OCI-LY1 (cell line): ENCODE data around the gene IGFBPL1.

Source experiments
- H2AFZ ChIP-seq: fragments of 200-600 bp; sonication (generic), shearing (Covaris generic); 2 replicates; pipeline ENCODE4 v1.6.0; 2014; ENCODE audit warnings: antibody characterized with exemption, mild to moderate bottlenecking, low read length
- H3F3A ChIP-seq: fragments of 200-600 bp; sonication (generic), shearing (Covaris generic); 2 replicates; pipeline ENCODE4 v1.6.0; 2014; ENCODE audit warnings: mild to moderate bottlenecking, antibody characterized with exemption, low read length, moderate library complexity; ENCODE audit not compliant: insufficient read depth
- H3K27ac ChIP-seq: fragments of 200-600 bp; sonication (generic); 2 replicates; pipeline ENCODE4 v1.5.1; 2014; ENCODE audit warnings: low read length, mixed run types, mild to moderate bottlenecking, low read depth; ENCODE audit not compliant: poor library complexity, severe bottlenecking
- H3K27me3 ChIP-seq: fragments of 200-600 bp; sonication (generic); 2 replicates; pipeline ENCODE4 v1.6.0; 2014; ENCODE audit warnings: antibody characterized with exemption, mild to moderate bottlenecking, low read length, moderate library complexity; ENCODE audit not compliant: insufficient read depth
- H3K36me3 ChIP-seq: fragments of 200-600 bp; sonication (generic); 2 replicates; pipeline ENCODE4 v1.6.1; 2014; ENCODE audit warnings: mild to moderate bottlenecking, antibody characterized with exemption, low read length, moderate library complexity, mixed read lengths; ENCODE audit not compliant: insufficient read depth
- H3K4me1 ChIP-seq: fragments of 200-600 bp; sonication (generic); 2 replicates; pipeline ENCODE4 v1.5.1; 2014; ENCODE audit warnings: mild to moderate bottlenecking, low read length, moderate library complexity; ENCODE audit not compliant: insufficient read depth, severe bottlenecking
- H3K4me2 ChIP-seq: fragments of 200-600 bp; sonication (generic), shearing (Covaris generic); 2 replicates; pipeline ENCODE4 v1.6.1; 2014; ENCODE audit warnings: low read length
- H3K4me3 ChIP-seq: fragments of 200-600 bp; sonication (generic); 2 replicates; pipeline ENCODE4 v1.5.1; 2014; ENCODE audit warnings: low read length, low read depth, mild to moderate bottlenecking, mixed read lengths; ENCODE audit not compliant: poor library complexity, severe bottlenecking
- H3K79me2 ChIP-seq: fragments of 200-600 bp; shearing (Covaris generic); 2 replicates; pipeline ENCODE4 v1.6.1; 2016; ENCODE audit warnings: mixed run types, low read length, mixed read lengths; ENCODE audit not compliant: insufficient read depth
- H3K9ac ChIP-seq: fragments of 200-600 bp; sonication (generic), shearing (Covaris generic); 2 replicates; pipeline ENCODE4 v1.6.1; 2014; ENCODE audit warnings: mild to moderate bottlenecking, low read length, mixed read lengths
- H3K9me2 ChIP-seq: fragments of 200-600 bp; sonication (generic), shearing (Covaris generic); 2 replicates; pipeline ENCODE4 v1.6.1; 2014; ENCODE audit warnings: low read depth, mild to moderate bottlenecking, low read length, mixed read lengths
- H3K9me3 ChIP-seq: fragments of 200-600 bp; shearing (Covaris generic); 2 replicates; pipeline ENCODE4 v1.6.1; 2014; ENCODE audit warnings: low read length, mixed read lengths
- H4K20me1 ChIP-seq: fragments of 200-600 bp; sonication (generic), shearing (Covaris generic); 2 replicates; pipeline ENCODE4 v1.6.0; 2016; ENCODE audit warnings: mild to moderate bottlenecking, low read length; ENCODE audit not compliant: insufficient read depth
- EZH2 ChIP-seq: fragments of 200-600 bp; sonication (generic), shearing (Covaris generic); IDR thresholded peaks from 2 replicates; pipeline ENCODE4 v1.8.0; 2017; ENCODE audit warnings: borderline replicate concordance, mixed run types, mild to moderate bottlenecking, antibody characterized with exemption, low read length, moderate library complexity, mixed read lengths
- TF ChIP-seq, protein P1 (sequence below): fragments of 200-600 bp; sonication (generic), shearing (Covaris generic); IDR thresholded peaks from 2 replicates; pipeline ENCODE4 v1.5.1; 2017; ENCODE audit warnings: mild to moderate bottlenecking, antibody characterized with exemption, low read length, moderate library complexity, mixed read lengths

Gene IGFBPL1

GRCh38 chr9:38442473-38443096 lies 18.3 kb upstream of the IGFBPL1 start:
- no peak overlapping the region for H3K4me2 ChIP-seq
- H3K79me2 ChIP-seq: no peaks in the 10 kb centered on the region
- H3K27me3 ChIP-seq: no peaks in the 10 kb centered on the region
- no peaks in the 10 kb centered on the region for H3K9me2 ChIP-seq
- no peaks in the 10 kb centered on the region for H3K36me3 ChIP-seq
- H4K20me1 ChIP-seq: no peaks in the 10 kb centered on the region
- TF ChIP-seq, protein P1, sequence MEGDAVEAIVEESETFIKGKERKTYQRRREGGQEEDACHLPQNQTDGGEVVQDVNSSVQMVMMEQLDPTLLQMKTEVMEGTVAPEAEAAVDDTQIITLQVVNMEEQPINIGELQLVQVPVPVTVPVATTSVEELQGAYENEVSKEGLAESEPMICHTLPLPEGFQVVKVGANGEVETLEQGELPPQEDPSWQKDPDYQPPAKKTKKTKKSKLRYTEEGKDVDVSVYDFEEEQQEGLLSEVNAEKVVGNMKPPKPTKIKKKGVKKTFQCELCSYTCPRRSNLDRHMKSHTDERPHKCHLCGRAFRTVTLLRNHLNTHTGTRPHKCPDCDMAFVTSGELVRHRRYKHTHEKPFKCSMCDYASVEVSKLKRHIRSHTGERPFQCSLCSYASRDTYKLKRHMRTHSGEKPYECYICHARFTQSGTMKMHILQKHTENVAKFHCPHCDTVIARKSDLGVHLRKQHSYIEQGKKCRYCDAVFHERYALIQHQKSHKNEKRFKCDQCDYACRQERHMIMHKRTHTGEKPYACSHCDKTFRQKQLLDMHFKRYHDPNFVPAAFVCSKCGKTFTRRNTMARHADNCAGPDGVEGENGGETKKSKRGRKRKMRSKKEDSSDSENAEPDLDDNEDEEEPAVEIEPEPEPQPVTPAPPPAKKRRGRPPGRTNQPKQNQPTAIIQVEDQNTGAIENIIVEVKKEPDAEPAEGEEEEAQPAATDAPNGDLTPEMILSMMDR: no peak
- no peaks in the 10 kb centered on the region for H3K9me3 ChIP-seq
- no peak overlapping the region for H3K27ac ChIP-seq
- H3K9ac ChIP-seq: no peak overlapping the region
- no peak overlapping the region for H2AFZ ChIP-seq
- H3K4me1 ChIP-seq: no peaks in the 10 kb centered on the region
- H3K4me3 ChIP-seq: no peak overlapping the region
- no peaks in the 10 kb centered on the region for H3F3A ChIP-seq

- no peaks in the 10 kb centered on the region for H3F3A ChIP-seq
- H2AFZ ChIP-seq: no peak overlapping the region
- H3K27ac ChIP-seq: no peak overlapping the region
- H3K4me2 ChIP-seq: no peak overlapping the region
- no peak overlapping the region for H3K9ac ChIP-seq
- no peaks in the 10 kb centered on the region for H3K4me1 ChIP-seq
- no peaks in the 10 kb centered on the region for H3K27me3 ChIP-seq
- no peaks in the 10 kb centered on the region for H3K9me3 ChIP-seq
- H3K79me2 ChIP-seq: no peaks in the 10 kb centered on the region
- no peaks in the 10 kb centered on the region for H4K20me1 ChIP-seq
- no peaks in the 10 kb centered on the region for H3K36me3 ChIP-seq
- H3K4me3 ChIP-seq: no peak overlapping the region
- no peak for TF ChIP-seq EZH2
- TF ChIP-seq, protein P1: no peak
- H3K9me2 ChIP-seq: no peaks in the 10 kb centered on the region
Observed at GRCh38 chr9:38441347-38442085, 17.3 kb upstream of the IGFBPL1 start.

DNA sequence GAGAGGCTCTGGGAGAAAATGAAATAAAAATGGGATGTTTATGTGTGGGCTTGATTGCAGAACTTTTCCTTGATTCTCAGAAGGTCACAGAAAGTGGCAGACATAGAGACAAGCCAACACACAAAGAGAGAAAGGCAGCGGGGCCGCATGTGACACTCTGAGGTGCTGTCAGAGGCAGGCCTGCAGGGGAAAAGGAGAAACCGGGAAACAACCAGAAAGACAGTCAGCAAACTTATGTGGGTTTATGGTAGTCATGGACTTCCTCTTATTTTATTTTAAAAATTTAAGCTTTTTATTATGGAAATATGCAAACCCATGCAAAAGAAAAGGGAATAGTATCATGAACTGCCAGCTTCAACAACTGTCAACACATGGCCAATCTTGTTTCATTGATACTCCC lies 16.3 kb upstream of the IGFBPL1 start:
- Histone ChIP-seq H3K9me3 (no peaks in the 10 kb centered on the region), H3K4me3 (no peak overlapping the region), H3K4me1 (no peaks in the 10 kb centered on the region), H3K9ac (no peak overlapping the region), H4K20me1 (no peaks in the 10 kb centered on the region), H2AFZ (no peak overlapping the region), H3F3A (no peaks in the 10 kb centered on the region), H3K36me3 (no peaks in the 10 kb centered on the region), H3K27me3 (no peaks in the 10 kb centered on the region), H3K4me2 (no peak overlapping the region), H3K27ac (no peak overlapping the region), H3K79me2 (no peaks in the 10 kb centered on the region), H3K9me2 (no peaks in the 10 kb centered on the region)
- TF ChIP-seq, protein P1: no peak
- TF ChIP-seq EZH2: no peak
